Fibroblast of lung (primary cell): ENCODE measurements around the gene SLC35A2. TPM values are rescaled to one million over a fixed set of nuclear protein-coding genes. Genes with fewer than 3 reads are reported as not detected.
A peak's percentile ranks its signal among the peaks of the same experiment; 100 is the strongest.

Source experiments
- DNase-seq, 2 donors: peaks; one replicate each; pipeline versions ENCODE4 v3.0.0 to v3.0.0-alpha.2; 2010; ENCODE audit warnings: low read depth in 2 of 2
- H2AFZ ChIP-seq: 2 replicates; pipeline ENCODE4 v1.5.1; 2012; ENCODE audit warnings: low read length, control low read depth, inconsistent platforms
- H3K27ac ChIP-seq: 2 replicates; pipeline ENCODE4 v1.5.1; 2011; ENCODE audit warnings: low read length, control low read depth; ENCODE audit not compliant: insufficient read depth
- H3K27me3 ChIP-seq: 2 replicates; pipeline ENCODE4 v1.5.1; 2011; ENCODE audit warnings: mild to moderate bottlenecking, low read length; ENCODE audit not compliant: control insufficient read depth, insufficient read depth
- H3K36me3 ChIP-seq: 2 replicates; pipeline ENCODE4 v1.5.1; 2011; ENCODE audit warnings: low read length; ENCODE audit not compliant: control insufficient read depth, insufficient read depth
- H3K4me1 ChIP-seq: 2 replicates; pipeline ENCODE4 v1.5.1; 2011; ENCODE audit warnings: low read length; ENCODE audit not compliant: control insufficient read depth, insufficient read depth; ENCODE audit errors: extremely low read depth
- H3K4me2 ChIP-seq: 2 replicates; pipeline ENCODE4 v1.5.1; 2011; ENCODE audit warnings: low read length, control low read depth; ENCODE audit not compliant: insufficient read depth; ENCODE audit errors: extremely low read depth
- H3K4me3 ChIP-seq, 4 experiments: fragments of 200-600 bp in 1 of 4; sonication (generic) in 1 of 4; replicated peaks in 1 of 4; 2 replicates each; pipeline ENCODE4 v1.5.1; 2011 to 2016; ENCODE audit warnings: low read length in 4 of 4, low read depth in 3 of 4, mild to moderate bottlenecking in 3 of 4, control low read depth in 2 of 4, inconsistent platforms in 1 of 4, mixed read lengths in 1 of 4; ENCODE audit not compliant: insufficient read depth in 1 of 4; ENCODE audit errors: control extremely low read depth in 1 of 4
- H3K79me2 ChIP-seq: 2 replicates; pipeline ENCODE4 v1.5.1; 2012; ENCODE audit warnings: mild to moderate bottlenecking, low read length, inconsistent platforms; ENCODE audit not compliant: control insufficient read depth, insufficient read depth
- H3K9ac ChIP-seq: 2 replicates; pipeline ENCODE4 v1.5.1; 2011; ENCODE audit warnings: mild to moderate bottlenecking, low read length, control low read depth; ENCODE audit not compliant: insufficient read depth
- H3K9me3 ChIP-seq: 2 replicates; pipeline ENCODE4 v1.5.1; 2012; ENCODE audit warnings: low read depth, low read length; ENCODE audit not compliant: control insufficient read depth, insufficient read depth
- H4K20me1 ChIP-seq: 2 replicates; pipeline ENCODE4 v1.5.1; 2011; ENCODE audit warnings: low read length; ENCODE audit not compliant: control insufficient read depth, insufficient read depth; ENCODE audit errors: extremely low read depth
- EZH2 ChIP-seq: IDR thresholded peaks from 2 replicates; pipeline ENCODE4 v1.5.1; 2012; ENCODE audit warnings: low read length, control low read depth, mild to moderate bottlenecking; ENCODE audit errors: missing control alignments
- polyA plus RNA-seq, 2 donors: library from polyadenylated mRNA; depleted of rRNA in 1 of 2; stranded (reverse) in 1 of 2; unstranded in 1 of 2; fragments of >200 nt; gene quantifications; 2 replicates each; pipeline ENCODE4 v1.2.1, GENCODE V29; 2011 to 2012; ENCODE audit warnings: missing spikeins in 1 of 2
- total RNA-seq: library from RNA; depleted of rRNA; stranded (reverse); fragments of >200 nt; gene quantifications from 2 replicates; pipeline ENCODE4 v1.2.1, GENCODE V29; 2014
- TF ChIP-seq, protein P1 (sequence below), 2 donors: IDR thresholded peaks in 1 of 2; conservative IDR thresholded peaks in 1 of 2; 1 replicate in 1 of 2; 2 replicates in 1 of 2; pipeline ENCODE4 v1.5.1; 2011 to 2012; ENCODE audit warnings: low read length in 2 of 2, control low read depth in 1 of 2, inconsistent platforms in 1 of 2, low read depth in 1 of 2, mild to moderate bottlenecking in 1 of 2

SLC35A2 gene
- total and polyA plus RNA-seq, 2 donors (not counting 1 experiment from before 2014, with no cell fraction given) = 9.6 to 41.2 TPM

GRCh38 chrX:48909703-48910294 is 1.6 kb downstream of the SLC35A2 start:
- Histone ChIP-seq H3K79me2 (peaks cover 22% of the 10 kb centered on the region), H3K4me3 (peak overlapping the region in 1 of 4 experiments; percentile 80), H3K27ac (no peak overlapping the region), H3K36me3 (peaks cover 2% of the 10 kb centered on the region), H3K27me3 (no peaks in the 10 kb centered on the region), H3K9me3 (no peaks in the 10 kb centered on the region), H3K4me1 (no peaks in the 10 kb centered on the region), H2AFZ (no peak overlapping the region), H3K9ac (no peak overlapping the region), H3K4me2 (peak overlapping the region; percentile 69), H4K20me1 (no peaks in the 10 kb centered on the region)
- no peak for DNase-seq
- TF ChIP-seq, protein P1, sequence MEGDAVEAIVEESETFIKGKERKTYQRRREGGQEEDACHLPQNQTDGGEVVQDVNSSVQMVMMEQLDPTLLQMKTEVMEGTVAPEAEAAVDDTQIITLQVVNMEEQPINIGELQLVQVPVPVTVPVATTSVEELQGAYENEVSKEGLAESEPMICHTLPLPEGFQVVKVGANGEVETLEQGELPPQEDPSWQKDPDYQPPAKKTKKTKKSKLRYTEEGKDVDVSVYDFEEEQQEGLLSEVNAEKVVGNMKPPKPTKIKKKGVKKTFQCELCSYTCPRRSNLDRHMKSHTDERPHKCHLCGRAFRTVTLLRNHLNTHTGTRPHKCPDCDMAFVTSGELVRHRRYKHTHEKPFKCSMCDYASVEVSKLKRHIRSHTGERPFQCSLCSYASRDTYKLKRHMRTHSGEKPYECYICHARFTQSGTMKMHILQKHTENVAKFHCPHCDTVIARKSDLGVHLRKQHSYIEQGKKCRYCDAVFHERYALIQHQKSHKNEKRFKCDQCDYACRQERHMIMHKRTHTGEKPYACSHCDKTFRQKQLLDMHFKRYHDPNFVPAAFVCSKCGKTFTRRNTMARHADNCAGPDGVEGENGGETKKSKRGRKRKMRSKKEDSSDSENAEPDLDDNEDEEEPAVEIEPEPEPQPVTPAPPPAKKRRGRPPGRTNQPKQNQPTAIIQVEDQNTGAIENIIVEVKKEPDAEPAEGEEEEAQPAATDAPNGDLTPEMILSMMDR (conservative IDR thresholded peaks at IDR 0.05 in 1 of 2, IDR thresholded peaks at IDR 0.05 in 1 of 2; ENCODE audit: low read depth in 1 of 2, low read length in 2 of 2) = no peak
- TF ChIP-seq EZH2 = no peak

DNA sequence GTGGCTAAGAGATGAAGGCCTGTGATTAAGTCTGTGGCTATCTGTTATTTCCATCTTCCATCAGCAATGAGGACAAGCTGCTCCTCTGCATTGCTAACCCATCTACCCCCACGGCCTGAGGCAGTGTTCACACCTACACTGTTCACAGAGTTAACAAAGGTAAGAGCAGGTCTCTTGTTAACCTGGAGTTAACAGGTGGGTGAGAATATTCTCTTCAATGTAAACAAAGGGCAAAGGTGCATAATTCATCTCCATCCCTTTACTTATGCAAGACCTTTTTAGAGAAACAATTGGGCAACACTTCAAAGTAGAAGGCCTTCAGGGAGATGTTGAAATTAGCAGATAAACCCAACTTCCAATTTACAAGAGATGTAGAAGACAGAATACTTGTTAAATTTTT is 2.8 kb downstream of the SLC35A2 start:
- TF ChIP-seq, protein P1 (conservative IDR thresholded peaks at IDR 0.05 in 1 of 2, IDR thresholded peaks at IDR 0.05 in 1 of 2; ENCODE audit: low read depth in 1 of 2, low read length in 2 of 2) = no peak
- TF ChIP-seq EZH2 = no peak
- H3K27me3 ChIP-seq = no peaks in the 10 kb centered on the region

DNA sequence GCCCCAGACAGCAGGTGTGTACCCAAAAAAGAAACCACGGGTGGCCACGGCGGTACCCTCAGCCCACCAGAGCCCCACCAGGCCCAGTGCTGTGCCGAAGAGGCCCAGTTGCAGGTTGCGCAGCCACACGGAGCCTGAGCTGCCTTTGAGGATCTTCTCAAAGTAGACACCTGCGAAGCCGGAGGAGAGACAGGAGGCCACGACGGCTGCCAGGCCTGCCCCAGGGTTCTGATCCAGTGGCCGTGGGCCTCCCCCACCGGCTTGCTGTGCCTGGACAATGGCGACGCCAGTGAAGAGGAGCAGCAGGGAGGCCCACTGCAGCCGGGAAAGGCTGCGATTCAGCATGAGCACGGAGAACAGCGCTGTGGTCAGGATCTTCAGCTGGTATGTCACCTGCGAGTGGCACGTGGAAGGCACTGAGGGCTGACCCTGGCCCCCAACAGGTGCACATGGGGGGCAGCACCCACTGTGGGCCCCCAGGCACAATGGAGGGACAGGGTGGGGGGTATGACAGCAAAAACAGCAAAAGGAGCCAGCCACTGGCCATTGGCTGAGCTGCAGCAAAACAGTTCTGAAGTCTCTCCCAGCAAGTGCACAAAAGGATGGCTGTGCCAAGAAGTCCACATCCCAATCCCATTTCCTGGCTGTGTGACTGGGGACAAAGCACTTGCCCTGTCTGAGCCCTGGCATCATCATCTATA is 6.2 kb downstream of the SLC35A2 start:
- peaks cover 12% of the 10 kb centered on the region for H3K79me2 ChIP-seq
- no peaks in the 10 kb centered on the region for H3K4me1 ChIP-seq
- peaks cover 9% of the 10 kb centered on the region for H3K36me3 ChIP-seq
- no peak for TF ChIP-seq EZH2
- TF ChIP-seq, protein P1 (conservative IDR thresholded peaks at IDR 0.05 in 1 of 2, IDR thresholded peaks at IDR 0.05 in 1 of 2; ENCODE audit: low read depth in 1 of 2, low read length in 2 of 2) = no peak
- H3K9me3 ChIP-seq = no peaks in the 10 kb centered on the region
- no peaks in the 10 kb centered on the region for H3K27me3 ChIP-seq
- no peaks in the 10 kb centered on the region for H4K20me1 ChIP-seq
- H3K9ac ChIP-seq = no peak overlapping the region
- no peak overlapping the region for H3K4me3 ChIP-seq
- no peak overlapping the region for H2AFZ ChIP-seq
- H3K4me2 ChIP-seq = no peak overlapping the region
- DNase-seq = no peak
- no peak overlapping the region for H3K27ac ChIP-seq

More for the DNA sequence above, 2.8 kb downstream of the SLC35A2 start:
- H3K4me1 ChIP-seq = no peaks in the 10 kb centered on the region
- DNase-seq = no peak
- no peak overlapping the region for H3K4me2 ChIP-seq
- no peak overlapping the region for H2AFZ ChIP-seq
- peaks cover 22% of the 10 kb centered on the region for H3K79me2 ChIP-seq
- no peak overlapping the region for H3K27ac ChIP-seq
- no peak overlapping the region for H3K9ac ChIP-seq
- H3K36me3 ChIP-seq = peaks cover 2% of the 10 kb centered on the region
- H3K4me3 ChIP-seq = no peak overlapping the region
- no peaks in the 10 kb centered on the region for H4K20me1 ChIP-seq
- H3K9me3 ChIP-seq = no peaks in the 10 kb centered on the region
